HTERT RPE-1 (cell line): ENCODE results near the gene CTSE.
"Not testable (repeated sequence)": the region's sequence is repeated elsewhere in the genome, so short reads cannot be mapped to it uniquely, and the experiment has no call there.

Experiments
- in situ Hi-C: fragments of 300-500 bp; cut with MboI; formaldehyde crosslinking; loops from 4 replicates; pipeline ENCODE4 v1.14.3; 2020; ENCODE audit warnings: low sequenced_read_pairs

Gene CTSE

GRCh38 chr1:206023695-206024094, at the start of gene CTSE:
Gene CTSE (minus strand): TSS chr1:206023895. CDS start chr1:206023791, 104 bp downstream.
- in situ Hi-C loops: no loop called here

- in situ Hi-C loops: no loop called here
Observed at GRCh38 chr1:206070627-206071304, 47.1 kb upstream of the CTSE start.

GRCh38 chr1:206068314-206068713, 44.6 kb upstream of the CTSE start:
- in situ Hi-C loops: no loop called here

- in situ Hi-C loops: no loop called here
Observed at GRCh38 chr1:206067486-206068227, 44.0 kb upstream of the CTSE start.

- in situ Hi-C loops: no loop called here
Observed at GRCh38 chr1:206066479-206067171, 42.9 kb upstream of the CTSE start.

- in situ Hi-C loops: no loop called here
Observed at GRCh38 chr1:206065547-206066145, 42.0 kb upstream of the CTSE start.

- in situ Hi-C loops: not testable (repeated sequence)
Observed at GRCh38 chr1:206064501-206064900, 40.8 kb upstream of the CTSE start.

GRCh38 chr1:206064001-206064400, 40.3 kb upstream of the CTSE start:
- in situ Hi-C loops: not testable (repeated sequence)

GRCh38 chr1:206062464-206062863, 38.8 kb upstream of the CTSE start:
- in situ Hi-C loops: no loop called here

- in situ Hi-C loops: no loop called here
Observed at GRCh38 chr1:206060844-206061243, 37.1 kb upstream of the CTSE start.

GRCh38 chr1:206059355-206059915, 35.7 kb upstream of the CTSE start:
- in situ Hi-C loops: no loop called here

GRCh38 chr1:206058927-206059292, 35.2 kb upstream of the CTSE start:
- in situ Hi-C loops: no loop called here

GRCh38 chr1:206058289-206058926, 34.7 kb upstream of the CTSE start:
- in situ Hi-C loops: not testable (repeated sequence)

GRCh38 chr1:206055639-206056323, 32.1 kb upstream of the CTSE start:
- in situ Hi-C loops: not testable (repeated sequence)

- in situ Hi-C loops: not testable (repeated sequence)
Observed at GRCh38 chr1:206055069-206055625, 31.5 kb upstream of the CTSE start.

GRCh38 chr1:206053616-206054015, 29.9 kb upstream of the CTSE start:
- in situ Hi-C loops: not testable (repeated sequence)

GRCh38 chr1:206052919-206053610, 29.4 kb upstream of the CTSE start, which contains the start of gene RHEX:
Gene RHEX (plus strand): TSS chr1:206053173. CDS start chr1:206097829, 44,656 bp downstream.
- in situ Hi-C loops: not testable (repeated sequence)

- in situ Hi-C loops: not testable (repeated sequence)
Observed at GRCh38 chr1:206052231-206052865, 28.7 kb upstream of the CTSE start.
